HPDE6-E6E7 (cell line): ENCODE data around the gene OR51Q1.
A peak's percentile ranks its signal among the peaks of the same experiment; 100 is the strongest.

ENCODE experiments used
- DNase-seq: peaks from one replicate; pipeline ENCODE4 v3.0.0; 2011; ENCODE audit warnings: missing footprints; ENCODE audit errors: extremely low spot score

The OR51Q1 gene, protein sequence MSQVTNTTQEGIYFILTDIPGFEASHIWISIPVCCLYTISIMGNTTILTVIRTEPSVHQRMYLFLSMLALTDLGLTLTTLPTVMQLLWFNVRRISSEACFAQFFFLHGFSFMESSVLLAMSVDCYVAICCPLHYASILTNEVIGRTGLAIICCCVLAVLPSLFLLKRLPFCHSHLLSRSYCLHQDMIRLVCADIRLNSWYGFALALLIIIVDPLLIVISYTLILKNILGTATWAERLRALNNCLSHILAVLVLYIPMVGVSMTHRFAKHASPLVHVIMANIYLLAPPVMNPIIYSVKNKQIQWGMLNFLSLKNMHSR

DNA sequence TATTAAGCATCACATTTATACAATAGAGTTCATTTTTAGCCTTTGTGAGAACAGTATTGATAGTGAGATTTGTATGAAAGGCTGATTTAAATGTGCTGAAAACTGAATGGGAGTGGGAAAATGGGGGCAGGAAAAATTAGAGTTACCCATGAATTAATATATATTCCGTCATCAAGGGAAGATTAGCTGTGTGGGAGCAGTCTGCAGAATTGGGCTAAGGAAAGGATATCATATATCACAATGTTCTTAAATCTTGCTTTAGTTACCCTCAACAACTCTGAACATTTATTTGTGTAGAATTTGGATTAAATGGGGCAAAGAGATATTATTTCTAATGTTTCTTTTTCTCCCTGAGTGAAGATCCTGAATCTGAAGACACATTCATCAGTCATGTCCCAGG, at the start of gene OR51Q1:
TSS of gene OR51Q1 (plus strand) at position 301 of the 400 bp plus-strand sequence. CDS start at position 391, 90 bp downstream.
- no peak for DNase-seq

DNA sequence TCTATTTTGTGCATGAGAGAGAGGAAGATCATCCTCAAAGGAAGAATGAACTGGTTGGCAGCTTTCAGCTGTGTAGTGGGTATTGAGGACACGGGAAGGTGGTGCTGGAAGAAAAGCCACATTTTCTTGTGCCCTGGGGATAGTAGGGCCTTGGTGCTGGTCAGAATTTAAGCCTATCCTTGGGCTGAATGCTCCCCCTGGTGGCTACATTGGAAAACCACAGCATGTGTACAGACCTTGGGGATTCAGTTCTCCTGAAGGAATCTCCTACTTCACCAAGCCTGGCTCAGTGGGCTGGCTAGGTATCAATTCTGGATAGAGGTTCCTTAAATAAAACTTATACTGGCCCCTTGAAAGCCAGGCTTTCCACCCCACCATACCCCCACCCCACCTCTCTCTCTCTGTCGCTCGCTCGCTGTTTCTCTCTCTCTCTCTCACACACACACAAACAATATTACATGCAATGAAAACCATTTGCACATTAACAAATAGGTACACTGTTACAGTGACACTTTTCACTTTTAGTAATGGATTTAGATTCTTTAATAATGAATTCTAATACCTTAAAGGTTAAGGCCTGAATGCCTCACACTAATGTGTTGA, 41.1 kb upstream of the OR51Q1 start:
- DNase-seq, result peak; percentile 45

- no peak for DNase-seq
Measured at GRCh38 chr11:5383576-5383975, 38.3 kb upstream of the OR51Q1 start, which contains the start of gene OR51M1. TSS of gene OR51M1 (plus strand) at chr11:5383812. CDS start at chr11:5389399, 5,587 bp downstream.

DNA sequence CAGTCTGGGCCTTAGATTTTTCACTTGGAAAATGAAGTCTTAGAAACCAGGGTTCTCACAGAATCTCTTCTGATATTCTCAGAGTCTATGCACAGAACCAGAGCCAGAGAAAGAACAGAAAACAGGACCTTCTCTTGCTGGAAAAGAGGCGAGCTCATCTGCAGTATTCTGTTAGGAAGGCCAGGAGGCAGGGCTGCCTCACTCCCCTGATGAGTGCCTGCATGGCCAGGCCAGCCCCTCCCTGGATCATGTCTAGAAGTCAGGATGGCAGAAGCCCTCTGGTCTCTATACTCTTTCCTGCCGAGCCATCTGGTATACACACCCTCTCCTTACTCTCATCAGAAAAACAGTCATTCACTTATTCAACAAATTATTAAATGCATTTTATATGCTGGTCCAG, 37.6 kb upstream of the OR51Q1 start:
- no peak for DNase-seq

GRCh38 chr11:5390210-5390609, 31.7 kb upstream of the OR51Q1 start:
- DNase-seq, result no peak

DNA sequence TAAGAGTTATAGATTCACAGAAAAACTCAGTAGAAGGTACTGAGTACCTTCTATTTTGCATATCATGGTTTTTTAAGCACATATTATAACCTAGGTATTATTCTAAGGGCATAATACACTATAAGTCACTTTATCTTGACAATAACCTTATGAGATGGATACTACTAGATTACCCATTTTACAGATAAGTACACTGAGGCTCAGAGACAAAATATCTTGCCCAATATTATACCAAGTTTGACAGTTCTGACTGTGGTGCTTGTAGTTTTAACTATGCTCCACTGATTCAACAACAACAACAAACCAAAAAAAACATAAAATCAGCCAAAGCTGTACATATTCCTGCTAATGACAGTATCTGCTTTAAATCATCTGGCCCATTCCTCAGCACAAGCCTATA, 27.8 kb upstream of the OR51Q1 start:
- no peak for DNase-seq

GRCh38 chr11:5398936-5399335, 23.0 kb upstream of the OR51Q1 start:
- DNase-seq, result no peak

DNA sequence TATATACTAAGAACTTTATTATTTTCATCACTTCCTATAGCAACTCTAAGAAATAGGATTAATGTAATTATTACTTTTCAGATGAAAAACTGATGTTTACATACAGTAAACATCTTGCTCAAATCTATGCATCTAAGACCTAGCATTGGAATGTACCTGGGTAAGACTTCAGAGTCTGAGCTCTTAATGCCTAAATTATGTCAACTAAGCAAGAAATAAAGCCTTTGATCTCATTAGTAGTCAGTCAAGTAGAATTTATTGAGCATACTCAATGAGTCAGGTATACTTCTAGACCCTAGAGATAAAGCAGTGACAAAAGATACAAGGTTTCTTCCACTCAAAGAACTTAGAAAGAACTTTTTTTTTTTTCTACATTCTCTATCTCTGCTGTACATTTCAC, 16.7 kb upstream of the OR51Q1 start:
- no peak for DNase-seq

- no peak for DNase-seq
Measured at GRCh38 chr11:5420993-5421392, 918 bp upstream of the OR51Q1 start.

GRCh38 chr11:5423131-5423530, 1.2 kb downstream of the OR51Q1 start:
- no peak for DNase-seq

- DNase-seq, result no peak
Measured at GRCh38 chr11:5441414-5441813, 19.5 kb downstream of the OR51Q1 start, which contains the start of gene OR51I1. TSS of gene OR51I1 (minus strand) at chr11:5441514. CDS start at chr11:5441514, 0 bp downstream.

GRCh38 chr11:5443835-5444393, 22.0 kb downstream of the OR51Q1 start:
- DNase-seq, result no peak

DNA sequence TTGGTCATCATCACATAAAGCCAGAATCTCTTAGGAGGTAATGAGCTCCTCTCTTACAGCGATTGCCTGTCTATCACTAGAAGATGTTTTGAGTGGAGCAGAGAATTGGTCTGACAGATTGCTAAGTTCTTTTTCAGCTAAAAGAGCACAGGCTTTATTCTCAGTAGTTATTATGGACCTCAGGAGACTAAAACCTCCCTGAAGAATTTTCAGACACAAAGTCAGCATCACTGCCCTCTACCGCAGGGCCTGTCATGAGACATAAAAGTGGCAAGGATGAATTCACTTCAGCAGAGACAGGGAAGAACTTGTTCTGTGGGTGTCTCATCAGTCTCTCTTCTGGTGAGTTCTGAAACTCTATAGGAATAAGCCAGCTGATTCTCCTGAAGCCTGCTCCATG, 27.1 kb downstream of the OR51Q1 start, which contains the start of gene OR51I2:
TSS of gene OR51I2 (plus strand) at position 301 of the 400 bp plus-strand sequence. CDS start 4,166 bp downstream, outside the sequence.
- no peak for DNase-seq

GRCh38 chr11:5449432-5449831, 27.5 kb downstream of the OR51Q1 start:
- no peak for DNase-seq

DNA sequence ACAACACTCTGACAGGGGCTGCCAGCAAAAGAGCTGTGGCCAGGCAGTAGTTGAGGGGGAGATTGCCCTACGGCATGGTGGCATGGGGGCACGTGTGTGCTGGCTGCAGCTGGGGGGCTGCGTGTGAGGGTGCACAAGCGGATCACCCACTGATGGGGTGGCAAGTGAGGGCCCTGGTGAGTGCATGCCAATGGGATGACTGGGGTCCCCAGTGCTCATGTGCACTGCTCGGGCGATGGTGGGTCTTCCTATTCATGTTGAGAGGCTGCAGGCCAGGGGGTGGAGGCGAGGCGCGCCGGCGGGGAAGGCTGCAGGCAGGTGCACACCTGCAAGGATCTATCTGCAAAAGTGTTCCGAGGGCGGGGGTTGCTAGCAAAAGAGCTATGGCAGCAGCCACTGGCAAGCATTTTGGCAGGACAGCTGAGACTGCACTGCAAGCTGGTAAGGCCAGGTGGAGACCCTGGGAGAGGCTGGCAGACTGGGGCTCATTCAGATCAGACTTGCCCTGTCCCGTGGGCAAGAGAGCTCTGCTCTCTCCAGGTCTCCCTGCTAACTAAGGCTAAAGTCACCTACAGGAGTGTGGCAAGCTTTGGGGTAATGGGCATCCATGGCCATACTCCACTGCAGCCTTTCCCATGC, 39.2 kb downstream of the OR51Q1 start:
- DNase-seq, result no peak

- no peak for DNase-seq
Measured at GRCh38 chr11:5467527-5467926, 45.6 kb downstream of the OR51Q1 start.
